Prostate gland (tissue), 2 donors: ENCODE data around the gene FRYL.

Experiments
- CTCF ChIP-seq, 4 experiments: fragments of 200-600 bp in 2 of 4; fragments of 450-650 bp in 2 of 4; sonication (generic) in 2 of 4; IDR thresholded peaks; 1 replicate in 3 of 4; 2 replicates in 1 of 4; pipeline ENCODE4 v1.5.1; 2016 to 2019; ENCODE audit warnings: antibody characterized with exemption in 4 of 4, mild to moderate bottlenecking in 2 of 4, moderate library complexity in 2 of 4
- POLR2A ChIP-seq: fragments of 450-650 bp; IDR thresholded peaks from one replicate; pipeline ENCODE4 v1.6.1; 2016; ENCODE audit warnings: antibody characterized with exemption, mild to moderate bottlenecking

GRCh38 chr4:48645225-48645794 lies 134.8 kb downstream of the FRYL start:
- TF ChIP-seq CTCF (IDR thresholded peaks at IDR 0.05): no peak
- no peak for TF ChIP-seq POLR2A
